ENCODE measurements around the gene CIC.

CIC gene

GRCh38 chr19:42245231-42245630 is 23.8 kb upstream of the CIC start:
- peak overlapping the region; percentile 93 for H3K9ac ChIP-seq (ENCODE audit: low read length)
- no peak for DNase-seq (ENCODE audit: low read depth)
- peaks cover 39% of the 10 kb centered on the region for H3K4me1 ChIP-seq (ENCODE audit: control insufficient read depth, insufficient read depth, low read length)
- peak overlapping the region; percentile 89 for H3K4me3 ChIP-seq (ENCODE audit: low read length)
- H3K27me3 ChIP-seq (replicated peaks; ENCODE audit: control insufficient read depth, insufficient read depth, low read length) = no peaks in the 10 kb centered on the region
- peaks cover 7% of the 10 kb centered on the region for H3K36me3 ChIP-seq (ENCODE audit: control insufficient read depth, insufficient read depth, low read length, severe bottlenecking)
- H3K9me3 ChIP-seq (ENCODE audit: control insufficient read depth, low read length) = no peaks in the 10 kb centered on the region

- Histone ChIP-seq H3K27me3 (replicated peaks; ENCODE audit: control insufficient read depth, insufficient read depth, low read length) (no peaks in the 10 kb centered on the region), H3K36me3 (ENCODE audit: control insufficient read depth, insufficient read depth, low read length, severe bottlenecking) (peaks cover 7% of the 10 kb centered on the region), H3K4me1 (ENCODE audit: control insufficient read depth, insufficient read depth, low read length) (peaks cover 40% of the 10 kb centered on the region), H3K9me3 (ENCODE audit: control insufficient read depth, low read length) (no peaks in the 10 kb centered on the region), H3K4me3 (ENCODE audit: low read length) (no peak overlapping the region), H3K9ac (ENCODE audit: low read length) (peak overlapping the region; percentile 45)
- peak; percentile 91 for DNase-seq (ENCODE audit: low read depth)
Measured at GRCh38 chr19:42246143-42246921, 22.7 kb upstream of the CIC start.

- Histone ChIP-seq H3K4me1 (ENCODE audit: control insufficient read depth, insufficient read depth, low read length) (peaks cover 44% of the 10 kb centered on the region), H3K9ac (ENCODE audit: low read length) (peak overlapping the region; percentile 45), H3K9me3 (ENCODE audit: control insufficient read depth, low read length) (no peaks in the 10 kb centered on the region), H3K4me3 (ENCODE audit: low read length) (no peak overlapping the region), H3K36me3 (ENCODE audit: control insufficient read depth, insufficient read depth, low read length, severe bottlenecking) (peaks cover 7% of the 10 kb centered on the region), H3K27me3 (replicated peaks; ENCODE audit: control insufficient read depth, insufficient read depth, low read length) (no peaks in the 10 kb centered on the region)
- DNase-seq (ENCODE audit: low read depth) = no peak
Measured at GRCh38 chr19:42246922-42247639, 22.0 kb upstream of the CIC start.

GRCh38 chr19:42247640-42248199 is 21.3 kb upstream of the CIC start:
- no peak for DNase-seq (ENCODE audit: low read depth)
- no peak overlapping the region for H3K9ac ChIP-seq (ENCODE audit: low read length)
- no peaks in the 10 kb centered on the region for H3K9me3 ChIP-seq (ENCODE audit: control insufficient read depth, low read length)
- H3K36me3 ChIP-seq (ENCODE audit: control insufficient read depth, insufficient read depth, low read length, severe bottlenecking) = peaks cover 7% of the 10 kb centered on the region
- H3K27me3 ChIP-seq (replicated peaks; ENCODE audit: control insufficient read depth, insufficient read depth, low read length) = no peaks in the 10 kb centered on the region
- no peak overlapping the region for H3K4me3 ChIP-seq (ENCODE audit: low read length)
- peaks cover 50% of the 10 kb centered on the region for H3K4me1 ChIP-seq (ENCODE audit: control insufficient read depth, insufficient read depth, low read length)

GRCh38 chr19:42248270-42249148 is 20.5 kb upstream of the CIC start:
- Histone ChIP-seq H3K4me1 (ENCODE audit: control insufficient read depth, insufficient read depth, low read length) (peaks cover 53% of the 10 kb centered on the region), H3K27me3 (replicated peaks; ENCODE audit: control insufficient read depth, insufficient read depth, low read length) (no peaks in the 10 kb centered on the region), H3K9ac (ENCODE audit: low read length) (no peak overlapping the region), H3K4me3 (ENCODE audit: low read length) (no peak overlapping the region), H3K36me3 (ENCODE audit: control insufficient read depth, insufficient read depth, low read length, severe bottlenecking) (peaks cover 7% of the 10 kb centered on the region), H3K9me3 (ENCODE audit: control insufficient read depth, low read length) (no peaks in the 10 kb centered on the region)
- DNase-seq (ENCODE audit: low read depth) = no peak

GRCh38 chr19:42249149-42249750 is 19.8 kb upstream of the CIC start:
- no peak overlapping the region for H3K9ac ChIP-seq (ENCODE audit: low read length)
- H3K4me3 ChIP-seq (ENCODE audit: low read length) = no peak overlapping the region
- DNase-seq (ENCODE audit: low read depth) = no peak
- peaks cover 53% of the 10 kb centered on the region for H3K4me1 ChIP-seq (ENCODE audit: control insufficient read depth, insufficient read depth, low read length)
- H3K9me3 ChIP-seq (ENCODE audit: control insufficient read depth, low read length) = no peaks in the 10 kb centered on the region
- H3K36me3 ChIP-seq (ENCODE audit: control insufficient read depth, insufficient read depth, low read length, severe bottlenecking) = peaks cover 7% of the 10 kb centered on the region
- H3K27me3 ChIP-seq (replicated peaks; ENCODE audit: control insufficient read depth, insufficient read depth, low read length) = no peaks in the 10 kb centered on the region

GRCh38 chr19:42249769-42250168 is 19.3 kb upstream of the CIC start:
- no peak for DNase-seq (ENCODE audit: low read depth)
- peak overlapping the region; percentile 62 for H3K9ac ChIP-seq (ENCODE audit: low read length)
- no peaks in the 10 kb centered on the region for H3K9me3 ChIP-seq (ENCODE audit: control insufficient read depth, low read length)
- no peak overlapping the region for H3K4me3 ChIP-seq (ENCODE audit: low read length)
- H3K27me3 ChIP-seq (replicated peaks; ENCODE audit: control insufficient read depth, insufficient read depth, low read length) = no peaks in the 10 kb centered on the region
- peaks cover 7% of the 10 kb centered on the region for H3K36me3 ChIP-seq (ENCODE audit: control insufficient read depth, insufficient read depth, low read length, severe bottlenecking)
- peaks cover 53% of the 10 kb centered on the region for H3K4me1 ChIP-seq (ENCODE audit: control insufficient read depth, insufficient read depth, low read length)

GRCh38 chr19:42250183-42250665 is 18.8 kb upstream of the CIC start:
- peaks cover 7% of the 10 kb centered on the region for H3K36me3 ChIP-seq (ENCODE audit: control insufficient read depth, insufficient read depth, low read length, severe bottlenecking)
- peaks cover 50% of the 10 kb centered on the region for H3K4me1 ChIP-seq (ENCODE audit: control insufficient read depth, insufficient read depth, low read length)
- H3K4me3 ChIP-seq (ENCODE audit: low read length) = peak overlapping the region; percentile 66
- DNase-seq (ENCODE audit: low read depth) = no peak
- no peaks in the 10 kb centered on the region for H3K9me3 ChIP-seq (ENCODE audit: control insufficient read depth, low read length)
- peak overlapping the region; percentile 62 for H3K9ac ChIP-seq (ENCODE audit: low read length)
- H3K27me3 ChIP-seq (replicated peaks; ENCODE audit: control insufficient read depth, insufficient read depth, low read length) = no peaks in the 10 kb centered on the region

- peak overlapping the region; percentile 66 for H3K4me3 ChIP-seq (ENCODE audit: low read length)
- DNase-seq (ENCODE audit: low read depth) = peak; percentile 53
Measured at GRCh38 chr19:42250666-42251531, 18.2 kb upstream of the CIC start.

More at GRCh38 chr19:42250666-42251531, 18.2 kb upstream of the CIC start:
- Histone ChIP-seq H3K36me3 (ENCODE audit: control insufficient read depth, insufficient read depth, low read length, severe bottlenecking) (peaks cover 7% of the 10 kb centered on the region), H3K9ac (ENCODE audit: low read length) (peak overlapping the region; percentile 62), H3K9me3 (ENCODE audit: control insufficient read depth, low read length) (no peaks in the 10 kb centered on the region), H3K4me1 (ENCODE audit: control insufficient read depth, insufficient read depth, low read length) (peaks cover 52% of the 10 kb centered on the region), H3K27me3 (replicated peaks; ENCODE audit: control insufficient read depth, insufficient read depth, low read length) (no peaks in the 10 kb centered on the region)
